Dedifferentiated amniotic fluid mesenchymal stem cell (primary cell): ENCODE data around the gene ZNF436.

Experiments used
- DNase-seq: peaks from one replicate; pipeline ENCODE4 v3.0.0-alpha.2; 2016; ENCODE audit errors: extremely low spot score

ZNF436 gene

DNA sequence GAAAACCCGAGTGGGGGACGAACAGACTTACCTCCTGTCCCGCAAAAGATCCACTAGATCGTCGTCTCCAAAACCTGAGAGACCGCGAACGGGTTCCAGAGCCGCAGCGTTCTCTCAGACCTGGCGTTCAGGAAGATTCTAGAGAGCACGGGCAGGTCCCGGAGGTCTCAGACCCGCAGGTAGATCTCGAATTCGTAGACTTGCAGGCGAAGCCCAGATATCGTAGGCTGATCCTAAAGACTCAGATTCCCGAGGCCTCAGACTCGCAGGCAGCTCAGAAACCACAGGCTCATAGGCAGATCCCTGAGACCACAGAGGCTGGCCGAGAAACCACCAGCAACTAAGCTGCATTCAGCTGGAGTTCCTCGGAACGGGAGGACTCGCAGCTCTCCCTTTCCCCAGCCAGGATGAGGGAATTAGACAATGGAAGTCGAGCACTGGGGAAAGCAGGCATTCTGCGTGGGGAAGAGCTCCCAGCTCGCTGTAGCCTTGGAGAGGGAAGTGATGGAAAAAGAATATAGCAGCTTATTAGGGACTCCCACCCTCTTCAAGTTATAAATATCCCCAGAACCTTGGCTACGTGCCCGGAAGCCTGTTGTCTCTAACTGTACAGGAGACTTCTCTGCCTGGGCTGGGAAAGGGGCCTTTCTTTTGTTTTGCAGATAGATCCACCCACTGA, at the start of gene ZNF436:
ZNF436 (minus strand) TSS at position 502 of the 679 bp plus-strand sequence. CDS start 1,831 bp downstream, outside the sequence.
- DNase-seq: peak; percentile 67

DNA sequence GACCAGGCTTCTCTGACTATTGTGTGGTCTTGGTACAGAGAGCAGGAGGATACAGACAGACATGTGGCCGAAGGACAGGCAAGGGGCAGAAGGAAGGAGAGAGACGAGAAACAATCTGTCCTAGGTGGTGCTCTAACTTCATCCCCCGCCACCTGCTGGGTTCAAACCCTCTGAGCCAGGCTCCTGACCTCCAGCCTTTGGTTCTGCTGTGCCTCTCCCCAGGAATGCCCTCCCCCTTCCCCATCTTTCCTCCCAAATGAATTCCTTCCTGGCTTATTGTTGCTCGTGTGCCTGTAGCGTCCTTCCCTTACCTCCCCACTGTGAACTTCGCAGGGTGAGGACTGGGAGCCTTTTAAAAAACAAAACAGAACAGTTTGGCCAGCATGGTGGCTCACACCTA, 49.5 kb upstream of the ZNF436 start:
- DNase-seq: no peak

DNA sequence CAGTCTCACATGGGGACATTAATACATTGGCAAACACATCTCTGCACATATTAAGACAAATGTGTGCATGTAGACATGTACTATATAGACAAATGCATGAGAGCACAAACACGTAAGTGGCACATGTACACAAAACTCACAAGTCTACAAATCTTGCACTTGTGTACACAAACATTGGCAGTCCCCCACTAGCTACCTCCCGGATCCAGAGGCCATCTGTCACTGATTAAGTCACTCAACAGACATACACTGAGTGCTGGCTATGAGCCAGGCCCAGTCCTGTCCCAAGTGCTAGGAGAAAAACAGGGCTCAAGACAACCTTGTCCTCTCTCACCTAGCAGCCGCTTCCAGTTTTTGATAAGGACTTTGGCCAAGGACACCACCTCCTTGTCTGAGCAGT, 47.9 kb upstream of the ZNF436 start:
- no peak for DNase-seq

DNA sequence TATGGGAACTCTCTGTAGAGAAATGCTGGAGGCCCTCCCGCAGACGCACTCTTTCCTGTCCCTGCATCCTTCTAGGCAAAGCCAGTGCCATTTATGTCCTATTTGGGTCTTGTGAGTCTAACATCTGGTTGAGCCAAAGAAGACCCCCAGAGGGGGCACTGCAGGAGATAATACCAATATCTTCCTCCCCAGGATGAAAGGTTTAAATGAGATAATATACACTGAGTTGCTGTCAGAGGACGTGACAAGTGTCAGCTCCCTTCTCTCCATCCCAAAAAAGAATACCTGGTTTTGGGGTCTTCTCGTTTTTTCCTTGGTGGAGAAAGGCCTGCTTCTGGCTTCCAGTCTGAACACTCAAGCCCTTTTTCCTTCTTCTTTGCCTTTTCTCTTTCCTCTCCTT, 47.3 kb upstream of the ZNF436 start:
- no peak for DNase-seq

DNA sequence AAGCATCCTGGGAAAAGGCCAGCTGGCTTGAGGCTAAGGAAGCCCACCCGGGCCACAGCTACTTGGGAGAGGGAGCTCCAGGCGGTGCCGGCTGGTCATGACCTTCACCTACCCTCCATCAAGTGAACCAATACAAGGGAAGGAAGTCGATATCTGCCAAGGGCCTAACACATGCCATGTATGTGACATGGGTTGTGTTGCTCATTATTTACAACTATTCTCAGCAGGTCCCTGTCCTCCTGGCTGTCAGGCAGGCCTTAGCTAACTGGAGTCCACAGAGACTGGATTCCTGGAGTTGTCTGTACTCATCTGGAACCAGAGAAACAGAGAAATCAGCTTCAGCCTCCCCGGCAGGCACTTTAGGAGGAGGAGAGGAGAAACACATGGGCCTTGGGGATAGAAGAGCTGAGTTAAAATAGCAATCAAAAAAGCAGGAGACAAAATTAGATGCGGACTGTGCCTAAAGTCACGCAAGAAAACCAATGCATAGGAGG, 39.2 kb upstream of the ZNF436 start:
- no peak for DNase-seq

DNA sequence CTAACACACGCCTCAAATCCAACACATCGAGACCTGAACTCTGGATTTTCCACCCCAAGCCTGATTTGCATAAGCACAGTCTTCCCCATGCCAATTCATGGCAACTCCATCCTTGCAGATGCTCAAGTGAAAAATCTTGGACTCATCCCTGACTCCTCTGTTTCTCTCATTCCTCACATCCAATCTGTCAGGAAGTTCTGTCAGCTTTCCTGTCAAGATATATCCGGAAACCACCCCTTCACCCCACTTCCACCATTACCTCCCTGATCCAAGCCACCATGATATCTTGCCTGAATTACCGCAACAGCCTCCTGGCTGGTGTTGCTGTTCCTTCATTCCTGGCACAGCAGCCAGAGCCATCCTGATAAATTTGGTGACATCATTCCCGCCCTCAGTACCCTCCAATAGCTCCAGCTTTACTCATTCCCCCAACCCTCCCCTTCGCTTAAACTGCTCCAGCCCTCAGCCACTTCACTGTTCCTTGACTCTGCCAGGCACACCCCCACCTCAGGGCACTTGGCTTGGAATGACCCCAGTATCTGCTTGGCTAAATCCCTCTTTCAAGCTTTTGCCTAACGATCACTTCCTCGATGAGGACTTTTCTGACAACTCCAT, 37.5 kb upstream of the ZNF436 start:
- no peak for DNase-seq

DNA sequence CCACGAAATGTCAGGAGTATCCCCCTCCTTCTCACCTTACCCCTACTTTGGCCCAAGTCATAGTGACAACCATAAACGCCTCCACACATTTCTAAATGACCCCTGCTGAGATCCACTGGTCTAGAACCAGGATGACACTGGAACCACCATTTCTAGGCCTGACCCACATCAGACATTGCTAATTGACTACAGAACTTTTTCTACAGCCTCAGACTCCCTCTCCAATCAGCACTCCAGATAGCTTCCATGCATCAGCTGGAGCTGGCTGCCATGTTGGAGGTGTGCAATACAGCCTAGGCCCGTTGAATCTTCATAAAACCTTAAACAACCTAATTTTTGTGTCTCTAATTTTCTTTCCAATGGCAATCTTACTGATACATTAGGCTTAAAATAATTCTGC, 36.3 kb upstream of the ZNF436 start:
- DNase-seq: no peak

DNA sequence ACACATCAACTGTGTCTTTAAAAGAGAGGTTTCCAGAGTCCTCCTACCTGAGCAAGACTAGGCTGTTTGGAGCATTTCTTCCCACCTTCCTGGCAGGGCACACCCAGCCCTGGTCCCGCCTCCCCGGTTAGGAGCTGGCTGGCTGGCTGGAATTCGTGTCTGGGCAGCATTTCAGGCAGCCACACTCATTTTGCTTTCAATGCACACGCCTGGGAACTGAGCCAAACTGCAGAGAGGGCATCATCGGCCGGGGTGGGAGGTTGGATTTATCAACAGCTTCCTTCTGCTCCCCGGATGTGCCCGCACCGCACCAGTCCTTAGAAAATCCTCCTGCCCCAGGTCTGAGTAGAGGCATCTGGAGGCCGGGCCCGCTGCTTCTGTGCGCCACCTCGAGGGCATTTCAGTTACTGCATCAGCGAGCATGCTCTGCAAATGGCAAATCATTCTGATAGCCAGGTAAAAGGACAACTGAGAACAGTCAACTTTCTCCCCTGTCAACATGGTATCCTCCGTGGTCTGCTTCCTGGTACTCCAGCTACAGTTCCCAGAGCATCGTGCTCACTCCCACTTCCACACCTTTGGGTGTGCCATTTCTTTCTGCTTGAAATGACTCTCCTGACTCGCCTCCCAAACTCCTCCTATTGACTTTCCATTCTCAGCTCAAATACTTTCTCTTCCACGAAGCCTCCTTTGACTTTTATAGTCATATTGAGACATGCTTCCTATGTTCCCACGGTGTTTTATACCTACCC, 34.3 kb upstream of the ZNF436 start:
- peak; percentile 85 for DNase-seq

DNA sequence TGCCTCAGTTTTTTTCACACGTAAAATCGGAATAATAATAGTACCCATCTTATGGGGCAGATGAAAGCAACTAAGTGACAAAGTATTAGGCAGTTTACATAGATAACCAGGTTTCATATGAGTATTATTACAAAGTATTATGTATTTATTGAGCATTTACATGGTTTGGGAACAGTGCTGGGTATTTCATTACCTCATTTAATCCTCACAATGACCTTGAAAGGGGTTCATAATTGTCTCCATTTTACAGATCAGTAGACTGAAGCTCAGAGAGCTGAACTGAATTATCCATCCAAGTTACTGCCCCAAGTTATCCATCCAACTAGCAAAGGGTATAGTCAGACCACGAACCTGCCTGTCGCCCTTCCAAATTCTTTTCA, 33.7 kb upstream of the ZNF436 start:
- no peak for DNase-seq

DNA sequence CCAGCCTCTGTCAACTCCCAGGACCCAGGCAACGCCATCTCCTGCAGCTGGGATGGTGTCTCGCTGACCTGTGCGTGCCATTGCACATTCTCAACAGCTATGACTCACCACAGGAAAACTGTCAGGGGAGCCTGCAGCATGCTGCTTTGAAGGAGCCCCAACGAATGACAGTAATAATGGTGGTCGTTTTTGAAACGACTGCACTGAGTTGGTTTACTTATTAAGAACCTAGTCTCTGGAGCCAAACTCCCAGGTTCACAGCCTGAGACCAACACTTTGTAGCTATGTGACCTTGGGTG, 33.4 kb upstream of the ZNF436 start:
- peak; percentile 40 for DNase-seq

DNA sequence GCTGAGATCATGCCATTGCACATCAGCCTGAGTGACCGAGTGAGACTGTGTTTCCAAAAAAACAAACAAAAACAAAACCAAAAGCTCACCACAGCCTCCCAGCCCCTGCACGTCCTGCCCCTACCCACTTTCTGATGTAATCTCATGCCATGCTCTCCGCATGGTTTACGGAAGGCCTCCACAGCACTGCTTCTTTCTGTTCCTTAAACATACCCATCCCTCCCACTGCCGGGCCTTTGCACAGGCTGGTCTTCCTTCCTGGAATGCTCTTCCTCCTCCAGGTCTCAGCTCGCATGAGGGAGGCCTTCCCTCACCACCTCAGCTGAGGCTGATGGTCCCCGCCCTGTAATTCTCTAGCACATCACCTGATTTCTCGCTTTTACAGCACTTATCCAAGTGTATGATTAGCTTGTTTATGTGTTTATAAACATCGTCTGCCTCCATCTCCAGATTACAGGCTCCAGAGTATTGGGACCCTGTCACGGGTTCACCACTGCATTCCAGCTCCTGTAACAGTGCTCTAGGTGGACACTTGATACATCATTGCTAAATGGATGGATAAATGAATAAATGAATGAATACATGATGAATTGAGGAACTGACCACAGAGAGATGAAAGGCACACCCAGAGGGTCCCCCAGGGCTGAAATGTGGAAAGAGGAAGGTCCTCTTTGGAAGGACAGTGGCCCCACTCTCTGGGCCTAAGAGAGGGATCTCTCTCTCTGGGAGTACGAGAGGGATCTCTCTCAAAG, 32.8 kb upstream of the ZNF436 start:
- no peak for DNase-seq

DNA sequence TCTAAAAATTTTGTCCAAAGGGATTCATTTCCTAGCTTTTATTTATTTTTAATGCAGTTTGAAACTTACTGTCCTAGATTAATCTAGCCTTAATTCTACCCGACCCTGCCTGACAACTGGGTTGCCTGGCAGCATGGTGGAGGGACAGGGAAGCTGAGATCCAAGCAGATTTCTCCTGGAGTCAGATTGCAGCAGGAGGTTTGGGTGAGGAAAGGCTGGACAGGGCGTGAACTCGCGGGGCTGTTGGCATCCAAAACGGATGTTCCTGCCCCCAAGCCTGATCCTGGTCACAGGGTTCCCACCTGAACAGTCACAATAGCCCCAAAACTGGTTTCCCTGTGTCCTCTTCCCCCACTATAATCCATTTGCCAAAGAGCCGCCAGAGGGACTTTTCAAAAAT, 31.7 kb upstream of the ZNF436 start:
- no peak for DNase-seq

DNA sequence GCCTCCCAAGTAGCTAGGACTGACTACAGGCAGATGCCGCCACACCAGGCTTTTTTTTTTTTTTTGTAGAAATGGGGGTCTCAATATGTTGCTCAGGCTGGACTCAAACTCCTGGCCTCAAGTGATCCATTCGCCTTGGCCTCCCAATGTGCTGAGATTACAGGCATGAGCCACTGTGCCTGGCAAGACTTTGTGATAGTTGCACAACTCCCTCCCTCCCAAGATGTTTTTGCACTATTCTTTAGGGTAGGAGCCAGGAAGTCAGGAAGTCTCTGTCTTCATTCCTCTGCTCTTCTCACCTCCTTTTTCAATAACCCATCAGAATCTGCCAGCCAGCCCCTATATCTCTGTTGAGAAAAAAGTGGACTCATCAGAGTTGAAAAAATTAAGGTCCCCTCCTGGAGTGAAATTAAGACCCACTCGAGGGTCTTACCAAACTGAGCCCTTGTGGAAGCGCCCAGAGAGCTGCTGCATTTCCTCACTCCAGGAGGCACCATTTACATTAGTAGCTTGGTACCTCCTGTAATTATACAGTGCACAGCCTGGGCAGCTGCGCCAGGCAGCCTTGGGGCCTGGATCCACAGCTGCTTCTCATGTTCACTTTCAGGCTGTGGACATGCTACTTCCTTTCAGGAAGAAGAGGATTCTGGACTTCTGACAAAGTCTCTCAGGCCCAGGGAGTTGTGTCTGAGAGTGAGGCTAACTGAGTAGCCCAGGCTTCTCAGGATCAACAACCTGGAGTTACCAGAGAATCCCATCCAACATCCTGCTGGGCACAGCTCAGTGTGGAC, 30.9 kb upstream of the ZNF436 start:
- no peak for DNase-seq

DNA sequence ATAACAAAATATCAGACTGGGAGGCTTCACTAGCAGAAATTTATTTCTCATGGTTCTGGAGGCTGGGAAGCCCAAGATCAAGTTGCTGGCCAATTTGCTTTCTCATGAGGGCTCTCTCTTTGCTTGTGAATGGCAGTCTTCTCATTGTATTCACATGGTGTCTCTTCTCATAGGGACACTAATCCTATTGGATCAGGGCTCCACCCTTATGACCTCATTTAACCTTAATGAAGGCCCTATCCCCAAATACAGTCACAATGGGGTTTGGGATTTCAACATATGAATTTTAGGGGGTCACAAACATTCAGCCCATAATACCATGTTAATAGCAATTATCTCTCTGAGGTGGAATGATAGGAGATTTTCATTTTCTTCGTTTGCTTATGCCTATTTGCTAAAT, 29.6 kb upstream of the ZNF436 start:
- no peak for DNase-seq

DNA sequence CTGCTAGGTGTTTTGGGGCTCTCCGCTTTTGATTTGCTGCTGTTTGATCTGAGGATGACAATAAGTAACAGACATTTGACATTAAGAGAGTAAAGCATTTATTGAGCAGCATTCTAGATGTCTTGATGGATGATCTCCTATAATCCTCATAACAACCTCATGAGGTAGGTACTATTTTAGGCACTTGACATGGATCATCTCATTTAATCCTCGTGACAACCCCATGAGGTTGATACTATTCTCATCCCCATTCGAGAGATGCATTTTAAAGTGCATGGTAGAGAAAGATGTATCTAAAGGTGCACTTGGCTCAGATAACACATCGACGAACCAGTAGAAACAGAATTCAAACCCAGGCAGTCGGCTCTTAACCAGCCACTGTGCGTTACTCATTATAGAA, 28.3 kb upstream of the ZNF436 start:
- no peak for DNase-seq

DNA sequence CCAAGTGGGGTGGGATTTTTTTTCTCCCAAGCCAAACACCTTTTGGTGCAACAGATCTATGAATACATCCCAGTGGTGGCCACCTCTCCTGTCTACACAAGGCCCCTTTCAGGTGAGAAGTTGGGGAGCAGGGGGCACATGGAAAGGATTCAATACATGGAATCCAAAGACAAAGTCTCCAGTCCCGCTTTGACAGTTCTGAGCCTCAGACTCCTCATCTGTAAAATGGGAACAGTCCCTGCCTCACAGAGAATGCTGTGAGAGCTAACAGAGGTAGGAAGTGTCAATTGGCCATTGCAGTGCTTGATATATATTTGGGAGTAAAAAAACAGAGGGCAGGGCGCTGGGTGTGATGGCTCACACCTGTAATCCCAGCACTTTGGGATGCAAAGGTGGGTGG, 26.7 kb upstream of the ZNF436 start:
- DNase-seq: no peak

DNA sequence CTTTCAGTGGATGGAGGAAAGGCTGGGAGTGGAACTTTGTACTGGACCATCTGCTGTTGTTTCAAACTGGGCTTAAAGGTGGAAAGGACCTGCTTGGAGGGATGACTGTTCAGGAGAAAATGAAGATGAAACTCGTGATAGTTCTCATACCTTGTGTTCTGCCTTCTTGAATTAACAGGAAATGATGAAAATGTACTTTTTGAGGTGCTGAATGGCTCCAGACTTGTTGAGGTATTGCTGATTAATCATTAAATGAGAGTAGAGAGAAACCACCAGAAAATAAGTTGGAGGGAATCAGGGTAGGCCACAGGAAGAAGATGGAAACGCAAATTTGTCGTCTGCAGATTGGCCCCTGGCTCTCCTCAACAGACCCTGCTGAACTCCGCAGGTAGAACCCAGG, 26.2 kb upstream of the ZNF436 start:
- no peak for DNase-seq

DNA sequence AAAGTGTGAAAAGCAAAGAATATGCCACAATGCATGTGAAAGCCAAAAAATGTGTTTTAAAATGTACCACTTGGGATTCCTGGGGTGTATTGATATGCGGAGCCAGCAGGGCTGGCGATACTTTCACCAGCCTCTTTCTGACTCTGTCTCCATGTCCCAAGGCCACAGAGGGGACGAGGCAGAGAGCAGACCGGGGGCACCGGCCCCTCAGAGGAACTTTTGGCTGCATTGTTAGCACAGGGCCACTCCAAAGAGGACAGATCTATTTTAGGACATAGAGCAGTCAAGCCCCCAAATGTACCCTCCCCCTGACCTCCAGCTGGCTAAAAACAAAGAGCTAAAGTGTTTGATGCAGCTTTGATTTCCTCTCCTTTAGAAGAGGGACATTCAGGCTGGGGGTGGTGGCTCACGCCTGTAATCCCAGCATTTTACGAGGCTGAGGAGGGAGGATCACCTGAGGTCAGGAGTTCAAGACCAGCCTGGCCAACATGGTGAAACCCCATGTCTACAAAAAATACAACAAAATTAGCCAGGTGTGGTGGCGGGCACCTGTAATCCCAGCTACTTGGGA, 25.6 kb upstream of the ZNF436 start:
- no peak for DNase-seq

DNA sequence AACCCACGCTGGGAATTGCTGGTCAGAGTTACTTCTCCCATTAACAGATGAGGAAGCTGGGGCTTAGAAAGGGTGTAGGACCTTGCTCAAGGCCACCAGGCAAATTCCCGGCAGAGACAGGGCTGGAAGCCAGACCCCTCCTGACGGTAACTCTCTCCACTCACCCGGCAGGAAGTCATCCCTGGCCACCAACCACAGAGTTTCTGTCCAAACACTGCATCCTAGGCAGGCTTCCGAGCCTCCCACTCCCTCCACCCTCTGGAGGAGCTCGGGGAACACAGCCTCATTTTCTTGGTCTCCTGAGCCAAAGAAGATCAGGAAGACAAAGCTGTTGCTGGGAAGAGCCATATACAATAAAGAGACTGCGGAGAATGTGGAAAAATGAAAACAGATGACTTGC, 25.0 kb upstream of the ZNF436 start:
- no peak for DNase-seq

DNA sequence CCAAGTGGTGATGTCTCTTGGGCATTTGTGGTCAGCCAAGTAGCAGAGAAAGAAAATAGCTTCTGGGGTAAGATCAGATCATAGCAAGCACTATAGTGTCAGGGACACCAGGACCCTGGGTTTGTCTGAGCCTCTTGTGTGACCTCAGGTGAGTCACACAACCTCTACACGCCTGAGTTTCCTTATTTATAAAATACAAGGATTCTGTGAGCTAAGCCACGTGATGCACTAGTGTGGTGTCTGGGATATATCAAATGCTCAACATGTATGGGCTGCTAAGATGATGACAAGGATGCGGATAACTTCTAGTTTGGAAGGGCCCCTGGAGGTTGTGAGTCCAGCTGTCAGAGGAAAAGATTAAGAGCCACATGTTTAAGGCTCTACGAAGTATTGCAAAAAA, 24.5 kb upstream of the ZNF436 start:
- DNase-seq: no peak

DNA sequence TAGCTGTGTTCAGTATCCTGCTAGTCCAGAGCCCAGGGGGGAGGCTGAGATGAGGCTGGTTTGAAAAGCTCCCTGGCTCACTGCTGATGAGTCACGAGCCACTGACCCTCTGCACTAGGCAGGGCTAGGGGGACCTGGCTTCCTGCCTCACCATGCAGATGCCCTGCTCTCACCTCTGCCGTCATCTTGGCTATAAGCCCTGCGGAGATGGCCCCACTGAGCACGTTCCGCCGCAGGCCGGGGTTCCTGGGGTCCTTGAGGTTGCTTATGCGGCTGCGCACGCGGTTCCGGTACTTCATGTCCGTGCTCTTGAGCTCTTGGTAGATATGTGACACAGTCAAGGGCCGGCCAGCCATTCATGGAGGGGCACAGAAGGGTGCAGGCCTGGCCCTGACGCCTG, 24.1 kb upstream of the ZNF436 start:
- no peak for DNase-seq
